22Rv1 (cell line): ENCODE measurements around the gene IQGAP2.

Experiments
- H3K27ac ChIP-seq: fragments of 450-650 bp; 2 replicates; pipeline ENCODE4 v1.5.1; 2017
- CTCF ChIP-seq: fragments of 450-650 bp; IDR thresholded peaks from 2 replicates; pipeline ENCODE4 v1.5.1; 2017; ENCODE audit warnings: mild to moderate bottlenecking
- ZFX ChIP-seq: fragments of 450-650 bp; IDR thresholded peaks from 2 replicates; pipeline ENCODE4 v1.6.1; 2017; ENCODE audit warnings: antibody characterized with exemption, borderline replicate concordance

IQGAP2 gene

DNA sequence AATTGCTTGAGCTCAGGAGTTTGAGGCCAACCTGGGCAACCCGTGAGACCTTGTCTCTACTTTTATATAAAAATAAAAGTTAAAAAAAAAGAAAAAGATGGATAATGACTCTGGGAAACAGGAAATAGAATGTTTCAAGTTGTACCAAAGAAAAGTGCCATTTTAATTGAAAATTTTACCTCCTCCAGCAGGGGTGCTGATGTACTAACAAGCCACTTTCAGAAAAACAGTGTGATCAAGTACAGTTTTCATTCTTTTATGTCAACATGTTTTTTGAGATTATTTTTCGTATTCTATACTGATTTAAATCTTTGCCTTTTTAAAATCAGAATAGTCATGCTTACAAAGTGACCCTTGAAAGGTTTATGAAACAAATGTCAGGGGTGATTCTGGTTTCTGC lies 343.6 kb downstream of the IQGAP2 start:
- TF ChIP-seq ZFX (no peak), CTCF (no peak)
- H3K27ac ChIP-seq, result no peak overlapping the region

DNA sequence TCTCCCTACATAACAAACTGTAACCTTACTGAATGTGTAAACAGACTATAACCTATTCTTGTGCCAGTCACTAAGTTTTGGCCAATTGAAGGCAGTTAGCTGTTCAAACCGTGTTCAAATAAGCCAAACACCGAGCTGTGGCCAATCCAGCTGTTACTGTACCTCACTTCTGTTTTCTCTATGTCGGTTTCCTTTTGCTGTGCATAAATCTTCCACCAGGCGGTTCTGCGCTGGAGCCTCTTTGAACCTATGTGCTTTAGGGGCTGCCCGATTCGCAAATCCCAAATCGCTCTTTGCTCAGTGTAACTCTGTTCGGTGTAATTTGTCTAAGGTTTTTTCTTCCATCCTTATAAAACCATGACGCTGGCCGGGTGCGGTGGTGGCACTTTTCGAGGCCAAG lies 344.6 kb downstream of the IQGAP2 start:
- TF ChIP-seq ZFX (no peak), CTCF (no peak)

DNA sequence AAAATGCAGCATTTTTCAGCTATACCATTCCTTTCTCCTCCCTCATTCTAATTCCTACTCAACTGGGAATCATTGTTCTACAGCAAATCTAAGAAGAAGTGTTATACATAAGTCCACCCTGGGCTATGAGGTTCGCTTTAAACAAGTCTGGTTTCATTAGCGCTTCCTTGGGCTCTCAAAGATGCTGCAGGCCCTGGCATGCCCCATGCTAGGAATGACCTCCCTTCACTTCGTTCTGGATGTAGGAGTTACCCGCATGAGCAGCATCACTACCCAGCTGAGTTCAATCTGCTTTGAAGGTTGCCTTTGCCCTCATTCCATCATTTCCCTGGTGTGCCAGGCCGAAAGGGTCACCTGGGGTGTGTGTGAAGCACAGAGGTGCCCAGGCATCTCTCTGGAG lies 348.2 kb downstream of the IQGAP2 start:
- H3K27ac ChIP-seq, result no peak overlapping the region
- no peak for TF ChIP-seq ZFX
- no peak for TF ChIP-seq CTCF

More for the DNA sequence above, 344.6 kb downstream of the IQGAP2 start:
- H3K27ac ChIP-seq, result no peak overlapping the region

- TF ChIP-seq ZFX (no peak), CTCF (no peak)
- H3K27ac ChIP-seq, result no peak overlapping the region
Measured at GRCh38 chr5:76754668-76755078, 351.6 kb downstream of the IQGAP2 start.

DNA sequence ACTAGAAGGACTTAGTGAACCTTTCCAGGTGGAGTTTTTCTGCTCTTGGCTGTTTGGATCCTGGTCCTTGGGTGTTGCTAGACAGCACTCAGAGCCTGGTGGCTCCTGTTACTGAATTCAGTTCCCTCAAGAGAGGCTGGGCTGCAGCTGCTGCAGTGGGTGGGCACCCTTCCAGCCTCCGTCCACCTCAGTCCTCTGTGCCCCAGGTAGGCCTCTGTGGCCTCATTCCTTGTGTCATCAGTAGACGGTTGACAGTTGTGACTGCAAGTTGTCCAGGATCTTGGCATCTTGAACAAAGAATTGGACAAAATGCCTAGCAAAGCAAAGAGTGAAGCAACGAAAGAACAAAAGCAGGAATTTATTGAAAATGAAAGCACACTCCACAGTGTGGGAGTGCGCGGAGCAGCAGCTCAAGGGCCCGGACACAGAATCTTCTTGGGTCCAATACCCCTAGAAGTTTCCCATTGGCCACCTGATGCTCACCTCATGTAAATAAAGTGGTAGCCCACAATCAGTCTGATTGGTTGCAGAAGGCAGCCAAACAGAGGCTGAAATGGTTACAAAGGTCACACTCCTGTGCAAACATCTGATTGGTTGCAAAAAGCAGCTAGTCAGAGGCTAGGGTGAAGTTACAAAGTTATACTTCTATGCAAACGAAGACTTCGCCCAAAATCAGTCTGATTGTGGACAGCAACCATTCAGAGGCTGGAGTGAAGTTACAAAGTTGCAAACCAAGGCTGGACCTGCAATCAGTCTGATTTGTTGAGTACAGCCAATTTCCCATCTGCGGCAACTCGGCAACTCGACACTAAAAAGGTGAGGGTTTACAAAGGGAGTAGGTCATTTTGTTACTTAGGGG lies 352.9 kb downstream of the IQGAP2 start:
- TF ChIP-seq CTCF (no peak), ZFX (no peak)
- H3K27ac ChIP-seq, result no peak overlapping the region

- no peak overlapping the region for H3K27ac ChIP-seq
- TF ChIP-seq CTCF (no peak), ZFX (no peak)
Measured at GRCh38 chr5:76757049-76757448, 354.0 kb downstream of the IQGAP2 start.
